ENCODE measurements around the gene DNAL4. TPM values are rescaled to one million over a fixed set of nuclear protein-coding genes. Genes with fewer than 3 reads are reported as not detected.

DNAL4 gene
- total RNA-seq, 2 experiments from 2014 or later = 1.9 to 2.7 TPM

- Mint-ChIP-seq H3K27me3 (no peaks in the 10 kb centered on the region), H3K9me3 (no peaks in the 10 kb centered on the region), H3K27ac (no peak overlapping the region), H3K4me3 (no peak overlapping the region), H3K4me1 (ENCODE audit: low read depth) (no peaks in the 10 kb centered on the region), H3K36me3 (ENCODE audit: low read depth) (no peaks in the 10 kb centered on the region)
- no peak for ATAC-seq (ENCODE audit: poor library complexity)
- TF ChIP-seq, protein P1, sequence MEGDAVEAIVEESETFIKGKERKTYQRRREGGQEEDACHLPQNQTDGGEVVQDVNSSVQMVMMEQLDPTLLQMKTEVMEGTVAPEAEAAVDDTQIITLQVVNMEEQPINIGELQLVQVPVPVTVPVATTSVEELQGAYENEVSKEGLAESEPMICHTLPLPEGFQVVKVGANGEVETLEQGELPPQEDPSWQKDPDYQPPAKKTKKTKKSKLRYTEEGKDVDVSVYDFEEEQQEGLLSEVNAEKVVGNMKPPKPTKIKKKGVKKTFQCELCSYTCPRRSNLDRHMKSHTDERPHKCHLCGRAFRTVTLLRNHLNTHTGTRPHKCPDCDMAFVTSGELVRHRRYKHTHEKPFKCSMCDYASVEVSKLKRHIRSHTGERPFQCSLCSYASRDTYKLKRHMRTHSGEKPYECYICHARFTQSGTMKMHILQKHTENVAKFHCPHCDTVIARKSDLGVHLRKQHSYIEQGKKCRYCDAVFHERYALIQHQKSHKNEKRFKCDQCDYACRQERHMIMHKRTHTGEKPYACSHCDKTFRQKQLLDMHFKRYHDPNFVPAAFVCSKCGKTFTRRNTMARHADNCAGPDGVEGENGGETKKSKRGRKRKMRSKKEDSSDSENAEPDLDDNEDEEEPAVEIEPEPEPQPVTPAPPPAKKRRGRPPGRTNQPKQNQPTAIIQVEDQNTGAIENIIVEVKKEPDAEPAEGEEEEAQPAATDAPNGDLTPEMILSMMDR (IDR thresholded peaks at IDR 0.05) = no peak
- Histone ChIP-seq H3K27ac (ENCODE audit: low read depth in 1 of 2, low read length in 2 of 2) (no peak overlapping the region), H3K4me1 (ENCODE audit: insufficient read depth, low read length) (no peaks in the 10 kb centered on the region), H3K4me3 (ENCODE audit: low read length) (no peak overlapping the region), H3K9me3 (ENCODE audit: control insufficient read depth in 1 of 2, insufficient read depth in 1 of 2, low read length in 2 of 2) (peaks cover 0 to 8% of the 10 kb centered on the region in 2 experiments), H3K27me3 (ENCODE audit: control insufficient read depth in 1 of 2, insufficient read depth in 2 of 2, low read length in 2 of 2) (no peaks in the 10 kb centered on the region), H3K36me3 (ENCODE audit: insufficient read depth, low read length) (no peaks in the 10 kb centered on the region)
- ChIA-PET POLR2A (no interaction called here), CTCF (no interaction called here)
- no peak for DNase-seq
- intact Hi-C loops (cut with DNase I, micrococcal nuclease) = no loop called here
Measured at GRCh38 chr22:38823076-38823475, 29.1 kb upstream of the DNAL4 start.

GRCh38 chr22:38820020-38820419, 26.1 kb upstream of the DNAL4 start:
- Mint-ChIP-seq H3K4me1 (ENCODE audit: low read depth) (no peaks in the 10 kb centered on the region), H3K9me3 (no peaks in the 10 kb centered on the region), H3K27me3 (peaks cover 1% of the 10 kb centered on the region), H3K27ac (no peak overlapping the region), H3K36me3 (ENCODE audit: low read depth) (no peaks in the 10 kb centered on the region), H3K4me3 (no peak overlapping the region)
- Histone ChIP-seq H3K4me1 (ENCODE audit: insufficient read depth, low read length) (no peaks in the 10 kb centered on the region), H3K9me3 (ENCODE audit: control insufficient read depth in 1 of 2, insufficient read depth in 1 of 2, low read length in 2 of 2) (peaks cover 0 to 8% of the 10 kb centered on the region in 2 experiments), H3K36me3 (ENCODE audit: insufficient read depth, low read length) (no peaks in the 10 kb centered on the region), H3K27ac (ENCODE audit: low read depth in 1 of 2, low read length in 2 of 2) (no peak overlapping the region), H3K27me3 (ENCODE audit: control insufficient read depth in 1 of 2, insufficient read depth in 2 of 2, low read length in 2 of 2) (no peaks in the 10 kb centered on the region), H3K4me3 (ENCODE audit: low read length) (no peak overlapping the region)
- intact Hi-C loops (cut with DNase I, micrococcal nuclease) = no loop called here
- no peak for ATAC-seq (ENCODE audit: poor library complexity)
- ChIA-PET POLR2A (no interaction called here), CTCF (no interaction called here)
- TF ChIP-seq, protein P1 (IDR thresholded peaks at IDR 0.05) = no peak
- DNase-seq = no peak

DNA sequence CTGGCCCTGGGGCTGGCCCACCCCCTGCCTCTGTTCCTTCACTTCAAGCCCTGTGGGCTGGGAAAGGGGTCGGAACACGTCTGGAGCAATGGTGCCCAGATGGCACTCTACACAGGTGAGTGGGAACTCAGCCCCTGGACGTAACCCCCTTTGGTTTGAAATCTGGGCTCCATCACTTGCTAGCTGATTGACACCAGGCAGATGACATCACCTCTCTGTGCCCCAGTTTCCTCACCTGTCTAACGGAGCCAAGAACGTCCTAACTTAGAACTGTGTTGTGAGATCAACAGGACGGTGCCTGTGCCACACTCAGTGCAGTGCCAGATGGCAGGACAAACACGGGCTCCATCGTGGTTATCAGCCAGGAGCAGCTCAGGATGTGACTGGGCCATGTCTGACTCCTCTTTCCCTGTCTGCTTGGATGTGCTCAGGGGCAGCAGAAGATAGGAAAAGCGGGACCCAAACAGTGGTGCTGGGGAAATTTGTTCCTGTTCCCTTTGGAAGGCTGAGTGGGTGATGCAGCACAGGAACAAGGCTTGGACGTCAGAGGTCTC, 25.5 kb upstream of the DNAL4 start:
- no peak overlapping the region for H3K27ac Mint-ChIP-seq
- peaks cover 7% of the 10 kb centered on the region for H3K27me3 Mint-ChIP-seq
- Histone ChIP-seq H3K9me3 (ENCODE audit: control insufficient read depth in 1 of 2, insufficient read depth in 1 of 2, low read length in 2 of 2) (peaks cover 0 to 8% of the 10 kb centered on the region in 2 experiments), H3K27me3 (ENCODE audit: control insufficient read depth in 1 of 2, insufficient read depth in 2 of 2, low read length in 2 of 2) (no peaks in the 10 kb centered on the region), H3K4me3 (ENCODE audit: low read length) (no peak overlapping the region), H3K4me1 (ENCODE audit: insufficient read depth, low read length) (no peaks in the 10 kb centered on the region), H3K36me3 (ENCODE audit: insufficient read depth, low read length) (no peaks in the 10 kb centered on the region), H3K27ac (ENCODE audit: low read depth in 1 of 2, low read length in 2 of 2) (no peak overlapping the region)
- H3K36me3 Mint-ChIP-seq (ENCODE audit: low read depth) = no peaks in the 10 kb centered on the region
- intact Hi-C loops (cut with DNase I, micrococcal nuclease) = no loop called here
- no peak overlapping the region for H3K4me3 Mint-ChIP-seq
- no peaks in the 10 kb centered on the region for H3K4me1 Mint-ChIP-seq (ENCODE audit: low read depth)
- H3K9me3 Mint-ChIP-seq = no peaks in the 10 kb centered on the region
- TF ChIP-seq, protein P1 (IDR thresholded peaks at IDR 0.05) = no peak
- ChIA-PET CTCF (no interaction called here), POLR2A (no interaction called here)
- ATAC-seq (ENCODE audit: poor library complexity) = no peak
- DNase-seq = no peak
